ENCODE data around the gene DCC. TPM values are rescaled to one million over a fixed set of nuclear protein-coding genes. Genes with fewer than 3 reads are reported as not detected.

Gene DCC
- total RNA-seq, 1 experiment from 2014 or later = 0.39 TPM

DNA sequence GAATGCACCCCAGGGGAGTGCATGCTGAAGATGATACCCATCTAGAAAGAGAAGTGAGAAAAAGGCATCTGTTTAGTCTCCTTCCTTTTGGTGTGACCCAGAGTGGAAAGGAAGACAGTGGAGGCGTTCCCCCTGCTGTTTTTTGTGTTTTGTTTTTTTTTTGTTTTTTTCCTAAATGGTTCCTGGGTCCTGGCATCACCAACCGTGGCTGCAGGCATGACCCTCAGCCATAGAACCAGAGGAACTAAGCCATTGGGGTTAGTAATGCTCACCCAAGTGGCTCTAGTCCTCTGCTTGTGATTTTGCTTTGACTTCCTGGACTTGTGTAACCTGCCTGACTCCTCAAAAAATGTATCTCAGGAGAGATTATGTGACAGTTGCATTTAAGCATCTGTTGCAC, 451.3 kb downstream of the DCC start:
- Mint-ChIP-seq H3K36me3 (ENCODE audit: insufficient read depth, unreplicated experiment) (no peaks in the 10 kb centered on the region), H3K4me1 (ENCODE audit: low read depth, unreplicated experiment) (no peaks in the 10 kb centered on the region), H3K27ac (ENCODE audit: unreplicated experiment) (no peak overlapping the region), H3K9me3 (ENCODE audit: unreplicated experiment) (peaks cover 13% of the 10 kb centered on the region), H3K4me3 (ENCODE audit: unreplicated experiment) (no peak overlapping the region), H3K27me3 (ENCODE audit: insufficient read depth, unreplicated experiment) (no peaks in the 10 kb centered on the region)
- no peak for DNase-seq
- ChIA-PET CTCF (no interaction called here), POLR2A (no interaction called here)
- BruUV-seq (replicated peaks) = no TSS peak
- Histone ChIP-seq H3K9me3 (no peaks in the 10 kb centered on the region), H3K36me3 (ENCODE audit: control insufficient read depth, insufficient read depth, low read length) (no peaks in the 10 kb centered on the region), H3K4me3 (ENCODE audit: low read depth, low read length) (no peak overlapping the region), H3K4me1 (no peaks in the 10 kb centered on the region), H3K27me3 (replicated peaks; ENCODE audit: control insufficient read depth, insufficient read depth, low read length) (no peaks in the 10 kb centered on the region)
- TF ChIP-seq, protein P1, sequence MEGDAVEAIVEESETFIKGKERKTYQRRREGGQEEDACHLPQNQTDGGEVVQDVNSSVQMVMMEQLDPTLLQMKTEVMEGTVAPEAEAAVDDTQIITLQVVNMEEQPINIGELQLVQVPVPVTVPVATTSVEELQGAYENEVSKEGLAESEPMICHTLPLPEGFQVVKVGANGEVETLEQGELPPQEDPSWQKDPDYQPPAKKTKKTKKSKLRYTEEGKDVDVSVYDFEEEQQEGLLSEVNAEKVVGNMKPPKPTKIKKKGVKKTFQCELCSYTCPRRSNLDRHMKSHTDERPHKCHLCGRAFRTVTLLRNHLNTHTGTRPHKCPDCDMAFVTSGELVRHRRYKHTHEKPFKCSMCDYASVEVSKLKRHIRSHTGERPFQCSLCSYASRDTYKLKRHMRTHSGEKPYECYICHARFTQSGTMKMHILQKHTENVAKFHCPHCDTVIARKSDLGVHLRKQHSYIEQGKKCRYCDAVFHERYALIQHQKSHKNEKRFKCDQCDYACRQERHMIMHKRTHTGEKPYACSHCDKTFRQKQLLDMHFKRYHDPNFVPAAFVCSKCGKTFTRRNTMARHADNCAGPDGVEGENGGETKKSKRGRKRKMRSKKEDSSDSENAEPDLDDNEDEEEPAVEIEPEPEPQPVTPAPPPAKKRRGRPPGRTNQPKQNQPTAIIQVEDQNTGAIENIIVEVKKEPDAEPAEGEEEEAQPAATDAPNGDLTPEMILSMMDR (IDR thresholded peaks at IDR 0.05; ENCODE audit: insufficient read depth in 1 of 2, low read depth in 1 of 2, low read length in 1 of 2, severe bottlenecking in 1 of 2, unreplicated experiment in 1 of 2) = no peak
- intact Hi-C loops (cut with micrococcal nuclease; ENCODE audit: unreplicated experiment) = no loop called here

DNA sequence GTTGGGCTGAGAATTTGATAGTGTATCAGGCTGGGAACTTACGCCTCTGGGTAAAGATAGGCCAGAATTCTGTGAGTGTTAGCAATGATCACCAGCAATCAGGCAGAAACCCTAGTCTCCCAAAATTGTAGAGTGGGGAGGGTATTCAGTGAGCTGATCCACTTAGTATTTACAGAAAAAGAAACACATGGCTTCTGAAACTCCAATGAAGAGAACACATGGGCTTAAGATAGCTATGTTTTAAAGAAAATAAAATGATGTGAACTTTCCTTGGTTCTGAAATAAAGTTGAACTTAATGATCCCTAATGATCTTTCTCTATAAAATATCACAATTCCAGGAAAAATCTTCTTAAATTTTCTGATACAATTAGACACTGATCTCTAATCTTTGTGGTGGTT, 472.8 kb downstream of the DCC start:
- Mint-ChIP-seq H3K4me3 (ENCODE audit: unreplicated experiment) (no peak overlapping the region), H3K27me3 (ENCODE audit: insufficient read depth, unreplicated experiment) (no peaks in the 10 kb centered on the region), H3K27ac (ENCODE audit: unreplicated experiment) (no peak overlapping the region), H3K36me3 (ENCODE audit: insufficient read depth, unreplicated experiment) (no peaks in the 10 kb centered on the region), H3K9me3 (ENCODE audit: unreplicated experiment) (no peaks in the 10 kb centered on the region), H3K4me1 (ENCODE audit: low read depth, unreplicated experiment) (no peaks in the 10 kb centered on the region)
- TF ChIP-seq, protein P1 (IDR thresholded peaks at IDR 0.05; ENCODE audit: insufficient read depth in 1 of 2, low read depth in 1 of 2, low read length in 1 of 2, severe bottlenecking in 1 of 2, unreplicated experiment in 1 of 2) = no peak
- Histone ChIP-seq H3K4me3 (ENCODE audit: low read depth, low read length) (no peak overlapping the region), H3K4me1 (no peaks in the 10 kb centered on the region), H3K27me3 (replicated peaks; ENCODE audit: control insufficient read depth, insufficient read depth, low read length) (no peaks in the 10 kb centered on the region), H3K36me3 (ENCODE audit: control insufficient read depth, insufficient read depth, low read length) (no peaks in the 10 kb centered on the region), H3K9me3 (no peaks in the 10 kb centered on the region)
- DNase-seq = no peak
- POLR2A ChIA-PET = no interaction called here
- intact Hi-C loops (cut with micrococcal nuclease; ENCODE audit: unreplicated experiment) = no loop called here
- CTCF ChIA-PET = no interaction called here
- BruUV-seq (replicated peaks) = no TSS peak

DNA sequence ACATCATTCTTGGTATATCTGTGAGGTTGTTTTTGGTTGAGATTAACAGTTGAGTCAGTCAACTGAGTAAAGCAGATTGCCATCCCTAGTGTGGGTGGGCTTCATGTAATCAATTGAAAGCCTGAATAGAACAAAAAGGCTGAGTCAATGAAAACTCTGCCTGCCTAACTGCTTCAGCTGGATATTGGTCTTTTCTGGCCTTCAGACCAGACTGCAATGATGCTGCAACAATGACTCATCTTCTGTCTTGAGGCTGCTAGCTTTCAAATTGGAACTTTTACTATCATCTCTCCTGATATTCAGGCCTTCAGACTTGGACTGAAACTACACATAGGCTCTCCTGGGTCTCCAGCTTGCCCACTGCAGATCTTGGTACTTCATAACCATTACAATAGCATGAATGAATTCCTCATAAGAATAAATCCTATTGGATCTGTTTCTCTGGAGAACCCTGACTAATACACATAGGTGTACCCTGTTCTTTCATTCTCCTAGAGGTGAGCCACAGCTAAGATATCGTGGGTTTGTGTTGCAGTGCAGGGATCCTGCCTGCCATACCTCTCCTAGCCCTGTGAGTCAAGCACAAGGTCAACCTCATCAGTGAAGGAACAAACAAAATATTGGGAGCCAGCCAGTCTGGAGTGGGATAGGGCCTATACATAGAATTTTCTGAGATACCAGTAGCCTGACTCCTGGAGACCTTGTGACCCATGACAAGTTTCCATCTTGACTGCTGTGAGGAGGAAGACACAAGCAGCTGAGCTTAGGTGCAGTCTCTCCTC, 473.8 kb downstream of the DCC start:
- Mint-ChIP-seq H3K9me3 (ENCODE audit: unreplicated experiment) (no peaks in the 10 kb centered on the region), H3K27me3 (ENCODE audit: insufficient read depth, unreplicated experiment) (no peaks in the 10 kb centered on the region), H3K4me3 (ENCODE audit: unreplicated experiment) (no peak overlapping the region), H3K4me1 (ENCODE audit: low read depth, unreplicated experiment) (no peaks in the 10 kb centered on the region), H3K36me3 (ENCODE audit: insufficient read depth, unreplicated experiment) (no peaks in the 10 kb centered on the region), H3K27ac (ENCODE audit: unreplicated experiment) (no peak overlapping the region)
- POLR2A ChIA-PET = no interaction called here
- no peaks in the 10 kb centered on the region for H3K9me3 ChIP-seq
- intact Hi-C loops (cut with micrococcal nuclease; ENCODE audit: unreplicated experiment) = no loop called here
- H3K36me3 ChIP-seq (ENCODE audit: control insufficient read depth, insufficient read depth, low read length) = no peaks in the 10 kb centered on the region
- CTCF ChIA-PET = no interaction called here
- no peak for DNase-seq
- no peak overlapping the region for H3K4me3 ChIP-seq (ENCODE audit: low read depth, low read length)
- no peaks in the 10 kb centered on the region for H3K27me3 ChIP-seq (replicated peaks; ENCODE audit: control insufficient read depth, insufficient read depth, low read length)
- TF ChIP-seq, protein P1 (IDR thresholded peaks at IDR 0.05; ENCODE audit: insufficient read depth in 1 of 2, low read depth in 1 of 2, low read length in 1 of 2, severe bottlenecking in 1 of 2, unreplicated experiment in 1 of 2) = no peak
- no peaks in the 10 kb centered on the region for H3K4me1 ChIP-seq
- BruUV-seq (replicated peaks) = no TSS peak

Measured in Caco-2 (cell line).